ENCODE results near the gene CC2D1A.
"Not testable (repeated sequence)": the region's sequence is repeated elsewhere in the genome, so short reads cannot be mapped to it uniquely, and the experiment has no call there.

Gene CC2D1A

DNA sequence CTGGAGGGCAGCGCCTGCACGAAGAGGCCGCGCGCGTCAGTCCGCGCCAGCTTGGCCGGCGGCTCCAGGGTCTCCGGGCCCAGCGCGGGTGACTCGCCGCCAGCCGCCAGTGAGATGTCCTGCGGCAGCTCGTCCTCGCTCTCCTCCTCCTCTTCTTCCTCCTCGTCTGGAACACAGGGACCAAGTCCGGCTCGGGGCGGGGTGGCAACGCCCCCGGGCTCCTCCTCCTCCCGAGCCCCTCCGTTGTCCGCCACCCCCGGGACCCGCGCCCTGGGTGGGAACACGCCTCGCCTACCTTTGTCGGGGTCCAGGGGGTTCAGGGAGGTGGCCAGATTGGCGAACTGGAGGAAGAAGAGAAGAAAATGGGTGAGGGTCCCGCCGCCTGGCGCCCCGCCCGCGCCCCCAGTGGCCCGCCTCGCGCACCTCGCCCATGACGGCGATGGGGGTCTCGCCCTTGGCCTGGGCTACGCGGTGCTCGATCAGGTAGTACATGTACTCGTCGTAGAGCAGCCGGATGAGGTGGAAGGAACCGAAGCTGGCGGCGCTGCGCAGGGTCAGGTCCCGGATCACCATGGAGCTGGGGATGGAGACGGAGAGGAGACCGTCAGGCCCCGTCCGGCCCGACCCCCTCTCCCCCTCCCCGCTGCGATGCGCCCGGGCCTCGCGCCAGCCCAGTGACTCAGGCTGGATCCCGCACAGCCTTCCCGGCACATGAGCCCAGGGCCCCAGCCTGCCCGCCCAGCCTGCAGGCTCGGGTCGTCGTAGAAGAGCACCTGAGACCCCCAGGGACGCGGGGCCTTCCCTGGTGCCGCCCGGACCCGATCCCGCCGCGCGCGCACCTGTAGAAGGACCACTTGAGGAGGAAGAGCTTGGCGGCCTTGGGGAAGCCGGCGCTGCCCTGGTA lies 57.0 kb downstream of the CC2D1A start:
- DNase-seq (ENCODE audit: low spot score): no peak

DNA sequence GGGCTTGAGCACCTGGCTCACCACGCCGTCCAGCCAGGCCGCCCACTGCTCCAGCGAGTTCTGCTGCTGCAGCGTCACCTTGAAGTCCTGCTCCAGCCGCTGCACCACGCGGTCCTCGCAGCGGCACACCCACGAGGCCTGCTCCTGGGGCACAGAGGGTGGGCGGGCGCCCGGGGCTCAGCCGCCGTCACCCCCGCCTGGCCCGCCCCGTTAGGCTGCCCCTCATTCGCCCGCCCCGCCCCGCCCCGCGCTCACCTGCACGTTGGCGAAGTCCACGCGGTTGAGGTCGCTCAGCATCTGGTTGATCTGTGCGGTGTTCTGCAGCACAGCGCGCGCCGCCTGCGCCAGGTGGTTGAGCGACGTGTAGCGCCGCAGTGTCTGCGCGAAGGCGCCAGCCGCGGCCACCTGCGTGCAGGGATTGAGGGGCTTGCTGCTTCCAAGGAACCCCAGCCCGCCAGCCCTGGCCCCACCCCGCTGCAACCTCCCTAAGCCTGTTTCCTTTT lies 57.7 kb downstream of the CC2D1A start:
- DNase-seq (ENCODE audit: low spot score): no peak

DNA sequence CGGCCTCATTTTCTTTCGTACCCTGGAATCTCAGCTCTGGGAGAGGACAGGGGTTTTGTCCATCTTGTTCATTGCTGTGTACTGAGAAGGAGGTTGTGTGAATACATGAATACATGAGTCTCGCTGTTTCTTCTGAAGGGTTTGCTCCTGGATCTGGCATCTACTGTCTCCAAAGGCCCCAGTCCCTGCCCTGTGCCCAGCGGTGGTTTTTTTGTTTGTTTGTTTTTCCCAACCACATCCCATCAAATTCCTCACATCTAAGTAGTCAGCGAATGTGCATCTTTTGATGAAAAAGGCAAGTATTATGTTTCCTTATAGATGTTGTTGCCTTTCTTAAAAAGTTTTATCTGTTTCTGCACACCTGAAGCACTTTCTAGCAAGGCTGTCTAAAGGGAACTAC lies 58.8 kb downstream of the CC2D1A start:
- no peak for DNase-seq (ENCODE audit: low spot score)

DNA sequence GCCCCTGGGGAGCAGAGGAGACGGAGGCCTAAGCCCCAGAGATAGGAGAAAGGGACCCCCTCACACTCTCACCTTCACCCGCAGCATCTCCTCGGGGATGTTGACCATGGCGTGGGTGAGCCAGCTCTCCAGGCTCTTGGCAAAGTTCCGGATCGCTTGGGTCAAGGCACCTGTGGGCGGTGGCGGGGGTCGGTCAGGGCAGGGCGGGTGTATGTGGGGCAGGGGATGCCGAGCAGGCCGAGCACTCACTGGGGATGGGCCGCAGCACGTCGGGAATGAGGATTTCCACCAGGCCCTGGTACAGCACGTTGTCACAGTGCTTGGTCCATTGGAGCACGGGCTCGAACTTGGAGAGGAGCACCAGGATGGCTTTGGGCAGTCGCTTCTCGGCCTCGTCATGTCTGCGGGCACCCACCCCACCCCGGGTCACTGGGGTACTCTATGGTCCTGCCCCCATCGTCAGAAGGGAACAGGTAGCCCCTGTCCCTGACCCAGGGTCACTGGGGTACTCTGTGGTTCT lies 59.4 kb downstream of the CC2D1A start:
- no peak for DNase-seq (ENCODE audit: low spot score)

DNA sequence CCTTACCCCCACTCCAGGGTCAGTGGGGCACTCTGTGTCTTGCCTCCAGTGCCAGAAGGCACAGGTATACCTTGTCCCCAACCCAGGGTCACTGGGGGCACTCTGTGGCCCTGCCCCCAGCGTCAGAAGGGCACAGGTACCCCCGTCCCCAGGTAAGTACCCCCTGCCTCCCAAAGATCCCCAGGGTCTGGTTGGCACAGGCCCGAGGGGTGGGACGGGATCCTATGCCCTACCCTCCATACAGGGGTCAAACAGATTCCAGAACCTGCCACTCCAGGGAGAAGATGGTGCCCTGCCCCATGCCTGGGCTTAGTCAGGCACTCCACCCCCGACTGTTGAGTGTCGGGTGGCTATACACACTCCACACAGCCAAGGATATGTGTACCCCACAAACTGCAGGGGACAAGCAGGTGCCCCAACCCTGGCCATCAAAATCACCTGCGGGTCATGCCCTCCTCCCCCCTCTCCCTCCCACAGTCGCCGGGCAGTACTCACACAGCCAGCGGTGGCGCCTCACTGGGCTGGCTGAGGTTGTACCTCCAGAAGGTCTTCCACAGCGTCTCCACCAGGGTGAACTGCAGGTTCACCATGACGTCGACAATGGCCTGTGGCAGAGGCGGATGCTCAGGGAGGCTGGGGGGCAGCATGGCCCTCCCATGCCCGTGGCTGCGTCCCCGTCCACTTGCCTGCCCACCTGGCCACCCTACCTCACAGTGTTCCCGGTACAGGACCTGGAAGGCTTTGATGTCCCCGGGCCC lies 60.1 kb downstream of the CC2D1A start:
- DNase-seq (ENCODE audit: low spot score): no peak

DNA sequence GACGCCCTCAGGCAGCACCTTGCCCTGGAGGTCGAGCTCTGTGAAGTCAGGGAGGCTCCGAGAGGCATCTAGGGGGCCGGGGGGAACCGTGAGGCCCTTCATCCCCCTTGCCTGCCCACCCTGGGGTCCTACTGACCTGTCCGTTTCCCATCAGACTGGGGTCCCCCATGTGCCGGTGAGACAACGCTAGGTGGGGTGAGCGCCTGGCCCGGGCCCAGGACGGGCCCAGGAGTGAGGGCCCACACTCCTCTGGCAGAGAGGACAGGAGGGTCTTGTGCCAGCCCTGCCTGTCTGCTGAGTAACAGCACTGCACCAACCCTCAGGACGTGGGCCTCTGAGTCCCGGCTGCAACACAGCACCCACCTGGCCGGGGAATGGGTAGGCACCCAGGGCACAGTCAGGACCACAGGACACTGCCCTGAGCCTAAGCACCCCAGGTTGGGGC lies 60.7 kb downstream of the CC2D1A start:
- no peak for DNase-seq (ENCODE audit: low spot score)

DNA sequence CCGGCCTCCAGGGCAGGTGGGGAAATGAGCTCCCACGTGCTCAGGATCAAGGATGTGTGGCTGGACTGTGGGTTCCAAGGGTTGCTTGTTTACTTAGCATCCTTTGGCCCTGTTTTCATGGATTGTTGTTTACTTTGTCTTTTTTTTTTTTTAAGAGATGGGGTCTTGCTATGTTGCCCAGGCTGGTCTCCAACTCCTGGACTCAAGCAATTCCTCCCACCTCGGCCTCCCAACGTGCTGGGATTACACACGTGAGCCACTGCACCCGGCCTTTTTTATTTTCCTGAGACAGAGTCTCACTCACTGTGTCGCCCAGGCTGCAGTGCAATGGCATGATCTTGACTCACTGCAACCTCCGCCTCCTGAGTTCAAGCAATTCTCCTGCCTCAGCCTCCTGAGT lies 61.2 kb downstream of the CC2D1A start:
- DNase-seq (ENCODE audit: low spot score): not testable (repeated sequence)

DNA sequence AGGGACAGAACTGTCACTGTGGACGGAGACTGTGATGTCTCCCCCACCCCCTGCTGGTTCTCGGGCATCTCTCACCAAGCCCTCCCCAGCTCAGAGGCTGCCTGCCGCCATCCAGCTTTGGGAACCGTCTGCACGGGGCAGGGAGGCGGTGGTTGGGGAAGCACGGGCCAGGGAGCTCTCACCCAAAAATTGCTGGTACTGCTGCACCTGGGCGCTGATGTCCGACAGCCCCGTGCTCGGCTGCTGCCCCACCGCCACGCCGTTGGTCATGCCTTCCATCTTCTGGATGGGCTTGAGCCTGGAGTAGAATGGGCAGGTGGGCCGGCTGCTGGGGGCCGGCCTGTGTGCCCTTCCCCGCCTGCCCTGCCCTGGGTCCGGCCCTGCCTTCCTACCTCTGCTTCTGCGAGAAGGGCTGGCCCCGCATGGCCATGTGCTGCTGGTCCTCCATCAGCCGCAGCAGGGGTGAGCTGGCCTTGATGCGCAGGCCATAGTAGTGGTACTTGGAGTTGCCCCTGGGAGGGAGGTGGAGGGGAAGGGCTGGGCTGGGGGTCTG lies 62.5 kb downstream of the CC2D1A start:
- DNase-seq (ENCODE audit: low spot score): no peak

DNA sequence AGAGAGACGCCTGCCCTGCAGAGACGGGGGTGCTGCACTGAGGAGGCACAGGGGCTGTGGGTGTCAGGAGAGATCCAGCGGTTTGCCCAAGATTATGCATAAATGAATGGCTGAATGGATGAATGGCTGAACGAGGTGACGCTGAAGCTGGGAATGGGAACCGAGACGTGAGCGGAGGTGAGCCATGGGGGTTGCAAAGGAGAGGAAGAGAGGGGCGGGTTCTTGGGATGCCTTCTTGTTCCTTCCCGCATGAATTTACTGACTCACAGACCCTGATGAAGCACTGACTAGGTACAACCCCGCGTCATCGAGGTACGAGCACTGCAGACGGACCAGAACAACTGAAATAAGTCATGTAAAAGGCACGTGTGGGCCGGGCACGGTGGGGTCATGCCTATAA lies 63.0 kb downstream of the CC2D1A start:
- DNase-seq (ENCODE audit: low spot score): no peak

DNA sequence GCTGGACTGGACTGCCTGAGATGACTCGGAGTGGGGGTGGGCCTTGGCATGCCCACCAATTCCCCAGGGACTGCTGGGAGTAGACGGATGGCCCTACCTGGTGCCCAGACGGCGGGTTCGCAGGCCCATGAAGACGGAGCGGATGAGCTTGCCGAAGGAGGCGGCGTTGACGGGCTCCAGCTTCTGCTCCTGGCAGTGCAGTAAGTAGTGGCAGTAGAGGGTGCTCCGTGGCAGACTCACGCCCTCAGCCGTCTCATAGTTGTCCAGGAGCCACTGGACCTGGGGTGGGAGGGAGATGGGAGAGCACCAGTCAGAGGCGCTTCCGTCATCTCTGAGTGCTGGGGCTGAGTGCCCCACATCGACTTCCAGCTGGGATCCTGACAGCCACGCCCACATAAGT lies 63.9 kb downstream of the CC2D1A start:
- no peak for DNase-seq (ENCODE audit: low spot score)

DNA sequence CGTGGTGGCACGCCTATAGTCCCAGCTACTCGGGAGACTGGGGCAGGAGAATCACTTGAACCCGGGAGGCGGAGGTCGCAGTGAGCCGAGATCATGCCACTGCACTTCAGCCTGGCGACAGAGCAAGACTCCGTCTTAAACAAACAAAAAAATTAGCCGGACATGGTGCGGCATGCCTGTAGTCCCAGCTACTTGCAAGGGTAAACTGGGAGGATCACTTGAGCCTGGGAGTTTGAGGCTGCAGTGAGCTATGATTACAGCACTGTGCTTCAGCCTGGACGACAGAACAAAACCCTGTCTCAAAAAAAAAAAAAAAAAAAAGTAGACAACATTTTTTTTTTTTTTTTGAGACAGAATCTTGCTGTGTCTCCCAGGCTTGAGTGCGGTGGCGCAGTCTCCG lies 65.9 kb downstream of the CC2D1A start:
- not testable (repeated sequence) for DNase-seq (ENCODE audit: low spot score)

DNA sequence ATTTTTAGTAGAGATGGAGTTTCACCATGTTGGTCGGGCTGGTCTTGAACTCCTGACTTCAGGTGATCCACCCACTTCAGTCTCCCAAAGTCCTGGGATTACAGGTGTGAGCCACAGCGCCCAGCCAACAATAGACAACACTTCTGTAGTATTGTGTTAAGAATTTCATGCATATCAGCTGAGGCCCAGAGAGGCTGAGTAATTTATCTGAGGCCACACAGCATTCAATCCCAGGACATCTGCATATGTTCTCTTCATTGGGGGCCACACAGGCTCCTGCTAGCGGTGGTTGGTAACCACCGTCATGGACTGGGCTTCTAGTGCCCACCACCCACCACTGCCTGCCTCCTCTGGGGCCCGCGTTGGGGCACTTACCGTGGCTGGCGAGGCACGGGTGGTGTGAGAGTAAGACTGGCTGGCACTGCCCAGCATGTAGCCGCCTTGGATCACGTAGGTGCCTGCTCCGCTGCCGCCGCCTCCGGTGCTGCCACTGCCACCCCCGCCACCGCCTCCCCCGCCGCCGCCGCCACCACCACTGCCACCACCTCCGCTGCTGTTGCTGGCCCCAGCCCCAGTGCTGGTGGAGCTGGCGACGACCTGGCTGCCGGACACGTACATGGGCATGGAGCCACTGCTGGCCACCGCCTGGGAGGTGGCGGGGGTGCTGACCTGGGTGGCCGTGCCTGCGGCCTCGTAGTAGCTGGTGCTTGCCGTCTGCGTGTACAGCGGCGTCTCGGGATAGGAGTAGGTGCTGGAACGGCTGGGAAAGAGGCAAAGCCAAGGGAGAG lies 66.6 kb downstream of the CC2D1A start:
- DNase-seq (ENCODE audit: low spot score): no peak

DNA sequence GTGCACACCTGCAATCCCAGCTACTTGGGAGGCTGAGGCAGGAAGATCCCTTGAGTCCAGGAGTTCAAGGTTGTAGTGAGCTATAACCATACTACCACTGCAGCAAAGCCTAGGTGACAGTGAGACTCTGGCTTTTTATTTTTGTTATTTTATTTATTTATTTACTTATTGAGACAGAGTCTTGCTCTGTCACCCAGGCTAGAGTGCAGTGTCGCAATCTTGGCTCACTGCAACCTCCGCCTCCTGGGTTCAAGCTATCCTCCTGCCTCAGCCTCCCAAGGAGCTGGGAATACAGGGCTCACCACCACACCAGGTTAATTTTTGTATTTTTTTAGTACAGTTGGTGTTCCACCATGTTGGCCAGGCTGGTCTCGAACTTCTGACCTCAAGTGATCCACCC lies 67.5 kb downstream of the CC2D1A start:
- DNase-seq (ENCODE audit: low spot score): not testable (repeated sequence)

DNA sequence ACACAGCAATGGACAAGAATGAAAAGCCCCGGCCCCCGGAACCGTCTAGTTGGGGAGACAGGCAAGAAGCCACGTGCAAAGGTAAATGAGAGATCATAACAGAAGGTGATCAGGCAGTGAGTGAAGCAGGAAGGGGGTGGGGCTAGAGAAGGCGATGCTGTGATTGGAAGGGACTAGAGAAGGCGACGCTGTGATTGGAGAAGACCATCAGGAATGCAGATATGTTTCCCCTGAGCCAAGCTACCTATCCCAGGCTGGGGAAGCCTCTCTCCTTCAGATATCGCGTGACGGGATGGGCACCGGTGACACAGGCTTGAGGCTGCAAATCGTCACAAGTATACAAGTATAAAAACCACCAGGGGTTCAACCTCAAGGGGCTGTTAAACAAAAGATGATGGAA lies 68.1 kb downstream of the CC2D1A start:
- DNase-seq (ENCODE audit: low spot score): no peak

DNA sequence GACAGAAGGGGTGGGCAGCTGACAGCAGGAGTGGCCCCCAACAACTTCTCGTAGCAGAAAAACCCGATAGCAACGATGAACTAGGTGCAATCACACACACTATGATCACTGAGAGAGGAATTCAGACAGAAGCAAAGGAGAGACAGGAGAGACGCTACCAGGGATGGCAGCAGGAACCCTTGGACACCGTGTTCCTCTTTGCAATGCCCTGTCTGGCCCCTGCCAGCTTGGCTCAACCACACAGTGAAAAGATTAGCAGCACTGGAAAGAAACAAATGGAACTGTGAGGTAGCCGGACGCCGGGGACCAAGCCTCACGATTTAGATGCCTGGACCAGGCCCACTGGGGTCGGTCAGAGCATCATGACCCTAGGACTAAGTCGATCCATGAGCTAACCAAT lies 69.9 kb downstream of the CC2D1A start:
- no peak for DNase-seq (ENCODE audit: low spot score)

DNA sequence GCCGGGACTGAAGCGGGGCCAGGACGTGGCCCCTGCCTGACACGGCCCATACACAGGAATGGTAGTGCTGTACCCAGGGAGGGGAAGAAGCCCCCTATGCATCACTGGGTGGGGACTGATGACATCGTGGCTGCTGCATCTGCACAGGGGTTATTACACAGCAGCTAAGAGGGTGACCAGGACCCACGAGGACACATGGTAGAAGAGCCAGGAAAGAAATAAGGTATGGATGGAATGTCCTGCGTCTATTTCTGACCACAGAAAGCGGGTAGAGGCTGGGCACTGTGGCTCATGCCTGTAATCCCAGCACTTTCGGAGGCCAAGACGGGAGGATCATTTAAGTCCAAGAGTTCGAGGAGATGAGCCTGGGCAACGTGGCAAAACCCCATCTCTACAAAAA lies 70.4 kb downstream of the CC2D1A start:
- DNase-seq (ENCODE audit: low spot score): no peak

DNA sequence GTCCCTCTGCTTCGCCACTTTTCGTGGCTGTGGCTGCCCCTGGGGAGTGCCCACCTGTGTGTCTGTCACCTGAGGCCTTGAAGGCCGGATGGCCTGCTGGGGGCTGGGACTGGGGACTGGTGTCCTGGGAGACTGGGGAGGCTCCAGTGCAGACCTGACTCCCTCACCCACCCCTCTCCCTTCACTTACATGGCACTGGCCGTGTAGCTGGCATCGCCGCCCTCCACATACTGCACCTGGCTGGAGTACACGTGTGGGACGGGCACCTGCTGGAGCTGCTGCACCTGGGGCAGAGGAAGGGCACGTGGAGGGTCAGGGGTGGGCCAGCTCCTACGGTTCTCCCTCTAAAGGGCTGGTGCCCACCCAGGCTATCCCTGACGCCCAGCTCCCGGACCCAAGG lies 71.8 kb downstream of the CC2D1A start:
- DNase-seq (ENCODE audit: low spot score): no peak

DNA sequence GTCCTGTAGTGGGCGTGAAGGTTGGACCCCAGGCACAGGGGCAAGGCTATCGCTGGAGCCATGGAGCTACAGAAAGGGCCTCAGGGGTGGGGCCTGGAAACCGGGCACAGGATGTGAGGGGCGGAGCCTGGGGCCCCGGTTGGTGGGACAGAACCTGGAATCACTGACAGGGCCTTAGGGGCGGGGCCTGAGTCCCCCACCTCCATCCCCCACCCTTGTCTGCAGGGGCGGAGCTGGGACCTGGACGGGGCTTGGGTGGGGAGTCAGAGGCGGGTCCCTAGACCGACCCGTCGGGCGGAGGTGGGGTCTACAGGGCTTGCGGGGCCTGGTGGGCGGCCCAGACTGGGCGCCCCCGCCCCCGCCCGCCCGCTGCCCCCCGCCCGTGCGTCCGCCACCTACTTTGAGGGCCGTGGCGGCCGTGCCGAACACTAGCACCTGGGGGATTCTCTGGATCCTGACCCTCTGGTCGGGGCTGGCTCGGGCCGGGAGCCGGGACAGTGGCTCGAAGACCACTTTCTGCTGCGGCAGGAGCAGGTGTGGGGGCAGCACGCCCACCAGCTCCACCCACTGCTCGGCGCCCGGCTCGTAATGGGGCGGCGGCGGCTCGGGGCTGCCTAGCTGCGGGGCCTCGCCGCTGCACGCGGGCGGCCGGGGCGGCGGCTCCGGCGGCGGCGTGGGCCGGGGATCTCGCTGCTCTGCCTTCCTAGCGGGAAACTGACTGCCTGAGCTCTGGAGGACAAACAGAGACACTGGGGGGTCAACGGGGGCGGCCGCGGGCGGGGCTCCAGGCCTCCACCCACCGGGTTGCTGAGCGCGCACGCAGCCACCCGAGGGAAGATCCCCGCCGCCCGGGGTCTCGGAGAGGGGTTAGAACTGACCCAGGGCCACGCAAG lies 72.6 kb downstream of the CC2D1A start:
- peak; percentile 93 for DNase-seq (ENCODE audit: low spot score)

DNA sequence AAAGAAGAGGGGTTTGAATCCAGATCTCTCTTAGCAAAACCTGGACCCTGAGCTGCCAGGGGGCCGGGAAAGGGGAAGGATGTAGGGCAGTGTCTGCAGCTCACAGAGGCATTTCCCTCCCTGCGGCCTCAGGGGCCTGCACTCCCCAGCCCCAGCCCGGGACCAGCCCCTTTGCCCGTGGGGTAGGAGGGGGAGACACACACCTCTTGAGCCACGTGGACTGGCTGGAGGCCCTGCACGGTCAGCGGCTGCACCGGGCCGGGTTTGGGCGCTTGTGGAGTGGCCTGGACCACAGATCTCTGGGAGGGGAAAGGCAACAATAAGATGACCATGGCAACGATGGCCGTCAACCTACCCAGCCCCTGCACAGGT lies 73.2 kb downstream of the CC2D1A start:
- peak; percentile 79 for DNase-seq (ENCODE audit: low spot score)

DNA sequence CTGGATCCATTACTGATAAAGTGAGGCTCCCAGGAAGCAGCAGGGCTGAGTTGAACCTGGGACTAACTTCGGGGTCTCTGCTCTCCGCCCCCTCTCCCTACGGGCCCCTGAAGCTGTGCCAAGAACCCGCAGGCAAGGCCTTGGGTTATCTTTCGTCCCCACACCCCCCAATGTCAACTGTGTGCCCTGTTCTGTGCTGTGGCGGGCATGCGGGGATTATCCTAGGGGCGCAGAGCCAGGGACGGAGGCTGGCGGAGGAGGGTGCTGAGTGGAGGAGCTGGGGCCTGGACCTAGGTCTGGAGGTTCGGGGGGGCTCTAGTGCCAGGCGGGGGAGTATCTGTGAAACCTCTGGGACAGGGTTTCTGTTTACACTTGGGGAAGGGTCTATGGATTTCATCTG lies 73.7 kb downstream of the CC2D1A start:
- no peak for DNase-seq (ENCODE audit: low spot score)

DNA sequence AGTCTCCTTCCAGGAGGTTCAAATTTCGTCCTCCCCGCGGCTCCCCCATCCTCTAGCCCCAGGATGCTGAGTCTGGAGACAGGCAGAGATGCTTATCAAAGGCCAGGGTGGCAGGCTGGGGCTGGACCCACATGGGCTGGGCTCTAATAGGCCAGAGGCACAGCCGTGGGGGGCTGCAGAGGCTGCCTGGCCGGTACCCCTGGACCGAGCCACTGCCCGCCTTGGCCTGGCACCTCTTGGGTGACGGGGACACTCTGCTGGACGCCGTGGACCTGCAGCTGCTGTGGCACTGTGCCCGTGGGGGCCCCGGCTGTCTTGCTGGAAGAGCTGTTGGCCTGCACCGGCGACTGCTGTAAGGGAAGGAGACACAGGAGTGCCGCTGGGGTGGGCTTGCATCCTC lies 74.3 kb downstream of the CC2D1A start:
- no peak for DNase-seq (ENCODE audit: low spot score)
